Fibroblast of lung (primary cell): Measurements from ENCODE around the gene PTGER4.

Source experiments
- CTCF ChIP-seq, 2 donors: IDR thresholded peaks in 1 of 2; conservative IDR thresholded peaks in 1 of 2; 1 replicate in 1 of 2; 2 replicates in 1 of 2; pipeline ENCODE4 v1.5.1; 2011 to 2012; ENCODE audit warnings: low read length in 2 of 2, control low read depth in 1 of 2, inconsistent platforms in 1 of 2, low read depth in 1 of 2, mild to moderate bottlenecking in 1 of 2
- EZH2 ChIP-seq: IDR thresholded peaks from 2 replicates; pipeline ENCODE4 v1.5.1; 2012; ENCODE audit warnings: low read length, control low read depth, mild to moderate bottlenecking; ENCODE audit errors: missing control alignments

GRCh38 chr5:40649463-40650030 lies 30.2 kb upstream of the PTGER4 start:
- no peak for TF ChIP-seq EZH2
- no peak for TF ChIP-seq CTCF (conservative IDR thresholded peaks at IDR 0.05 in 1 of 2, IDR thresholded peaks at IDR 0.05 in 1 of 2; ENCODE audit: low read depth in 1 of 2, low read length in 2 of 2)
